ENCODE results near the gene CRTAC1.
A peak's percentile ranks its signal among the peaks of the same experiment; 100 is the strongest.
"Not testable (repeated sequence)": the region's sequence is repeated elsewhere in the genome, so short reads cannot be mapped to it uniquely, and the experiment has no call there.

CRTAC1 gene

GRCh38 chr10:97842656-97843280 is 187.7 kb downstream of the CRTAC1 start:
- DNase-seq (ENCODE audit: low spot score) = no peak

- DNase-seq (ENCODE audit: low spot score) = not testable (repeated sequence)
These were observed 188.3 kb downstream of the CRTAC1 start for GRCh38 chr10:97842114-97842513.

GRCh38 chr10:97841166-97841565 is 189.3 kb downstream of the CRTAC1 start:
- DNase-seq (ENCODE audit: low spot score) = not testable (repeated sequence)

GRCh38 chr10:97838091-97838490 is 192.3 kb downstream of the CRTAC1 start:
- DNase-seq (ENCODE audit: low spot score) = no peak

GRCh38 chr10:97836446-97836845 is 194.0 kb downstream of the CRTAC1 start:
- DNase-seq (ENCODE audit: low spot score) = no peak

- no peak for DNase-seq (ENCODE audit: low spot score)
These were observed 199.2 kb downstream of the CRTAC1 start for GRCh38 chr10:97831259-97831658.

- DNase-seq (ENCODE audit: low spot score) = no peak
These were observed 200.4 kb downstream of the CRTAC1 start for GRCh38 chr10:97830064-97830463.

GRCh38 chr10:97828721-97829120 is 201.7 kb downstream of the CRTAC1 start:
- DNase-seq (ENCODE audit: low spot score) = no peak

- peak; percentile 15 for DNase-seq (ENCODE audit: low spot score)
These were observed 202.6 kb downstream of the CRTAC1 start for GRCh38 chr10:97827702-97828291.

- DNase-seq (ENCODE audit: low spot score) = no peak
These were observed 203.5 kb downstream of the CRTAC1 start for GRCh38 chr10:97826892-97827291.

- no peak for DNase-seq (ENCODE audit: low spot score)
These were observed 205.2 kb downstream of the CRTAC1 start for GRCh38 chr10:97825020-97825760.

GRCh38 chr10:97823734-97824133 is 206.7 kb downstream of the CRTAC1 start:
- DNase-seq (ENCODE audit: low spot score) = no peak

GRCh38 chr10:97822261-97822687 is 208.1 kb downstream of the CRTAC1 start:
- no peak for DNase-seq (ENCODE audit: low spot score)

GRCh38 chr10:97821308-97822038 is 208.9 kb downstream of the CRTAC1 start:
- DNase-seq (ENCODE audit: low spot score) = peak; percentile 15

GRCh38 chr10:97820096-97820704 is 210.2 kb downstream of the CRTAC1 start:
- DNase-seq (ENCODE audit: low spot score) = no peak

GRCh38 chr10:97818572-97818971 is 211.8 kb downstream of the CRTAC1 start:
- DNase-seq (ENCODE audit: low spot score) = no peak

- no peak for DNase-seq (ENCODE audit: low spot score)
These were observed 213.8 kb downstream of the CRTAC1 start for GRCh38 chr10:97816609-97817008.

All from COLO829 (cell line).